HG03108 (cell line): ENCODE data around the gene SAMD4A.

Experiments used
- ATAC-seq: cut with Tn5 transposase; IDR thresholded peaks from one replicate; pipeline ENCODE4 v1.9.1; 2021; ENCODE audit warnings: moderate library complexity; ENCODE audit not compliant: unreplicated experiment

The SAMD4A gene

GRCh38 chr14:54653712-54654469 is 87.0 kb downstream of the SAMD4A start:
- ATAC-seq, result no peak

GRCh38 chr14:54654605-54655004 is 87.7 kb downstream of the SAMD4A start:
- no peak for ATAC-seq

GRCh38 chr14:54658836-54659235 is 91.9 kb downstream of the SAMD4A start:
- no peak for ATAC-seq

- no peak for ATAC-seq
Observed at GRCh38 chr14:54659365-54659764, 92.4 kb downstream of the SAMD4A start.

GRCh38 chr14:54660604-54661111 is 93.7 kb downstream of the SAMD4A start:
- no peak for ATAC-seq

GRCh38 chr14:54662491-54663133 is 95.7 kb downstream of the SAMD4A start:
- ATAC-seq, result no peak

GRCh38 chr14:54664961-54665360 is 98.0 kb downstream of the SAMD4A start:
- no peak for ATAC-seq

GRCh38 chr14:54665946-54666345 is 99.0 kb downstream of the SAMD4A start:
- no peak for ATAC-seq

GRCh38 chr14:54667026-54667744 is 100.3 kb downstream of the SAMD4A start:
- ATAC-seq, result no peak

GRCh38 chr14:54667764-54668163 is 100.8 kb downstream of the SAMD4A start:
- no peak for ATAC-seq

- ATAC-seq, result no peak
Observed at GRCh38 chr14:54669721-54670561, 103.0 kb downstream of the SAMD4A start.

- ATAC-seq, result no peak
Observed at GRCh38 chr14:54671537-54671936, 104.6 kb downstream of the SAMD4A start.

GRCh38 chr14:54672181-54672580 is 105.3 kb downstream of the SAMD4A start:
- no peak for ATAC-seq

GRCh38 chr14:54672688-54673087 is 105.8 kb downstream of the SAMD4A start:
- no peak for ATAC-seq

GRCh38 chr14:54673193-54674045 is 106.5 kb downstream of the SAMD4A start:
- no peak for ATAC-seq

GRCh38 chr14:54674046-54674741 is 107.3 kb downstream of the SAMD4A start:
- ATAC-seq, result no peak

- ATAC-seq, result no peak
Observed at GRCh38 chr14:54675236-54676128, 108.6 kb downstream of the SAMD4A start.
